ENCODE results near the gene MAP4K2.

The MAP4K2 gene

GRCh38 chr11:64836448-64837072, 33.5 kb upstream of the MAP4K2 start:
- no peak overlapping the region for H3K4me3 ChIP-seq (ENCODE audit: low read length)
- no peak overlapping the region for H3K4me2 ChIP-seq (ENCODE audit: low read length)
- no peaks in the 10 kb centered on the region for H3K36me3 ChIP-seq (ENCODE audit: insufficient read depth, low read length)
- H3K4me1 ChIP-seq (ENCODE audit: control insufficient read depth, insufficient read depth, low read length) = peaks cover 6% of the 10 kb centered on the region
- H3K27me3 ChIP-seq (ENCODE audit: control insufficient read depth, insufficient read depth, low read length) = peaks cover 4% of the 10 kb centered on the region
- H3K9ac ChIP-seq (ENCODE audit: low read depth, low read length) = no peak overlapping the region
- no peaks in the 10 kb centered on the region for H3K9me3 ChIP-seq (replicated peaks; ENCODE audit: low read length)

GRCh38 chr11:64835616-64836447, 32.8 kb upstream of the MAP4K2 start:
- no peaks in the 10 kb centered on the region for H3K9me3 ChIP-seq (replicated peaks; ENCODE audit: low read length)
- no peaks in the 10 kb centered on the region for H3K36me3 ChIP-seq (ENCODE audit: insufficient read depth, low read length)
- no peak overlapping the region for H3K9ac ChIP-seq (ENCODE audit: low read depth, low read length)
- no peak overlapping the region for H3K4me3 ChIP-seq (ENCODE audit: low read length)
- H3K4me2 ChIP-seq (ENCODE audit: low read length) = no peak overlapping the region
- H3K4me1 ChIP-seq (ENCODE audit: control insufficient read depth, insufficient read depth, low read length) = peaks cover 6% of the 10 kb centered on the region
- peaks cover 4% of the 10 kb centered on the region for H3K27me3 ChIP-seq (ENCODE audit: control insufficient read depth, insufficient read depth, low read length)

GRCh38 chr11:64834723-64835615, 32.0 kb upstream of the MAP4K2 start:
- Histone ChIP-seq H3K4me1 (ENCODE audit: control insufficient read depth, insufficient read depth, low read length) (peaks cover 6% of the 10 kb centered on the region), H3K9me3 (replicated peaks; ENCODE audit: low read length) (no peaks in the 10 kb centered on the region), H3K36me3 (ENCODE audit: insufficient read depth, low read length) (no peaks in the 10 kb centered on the region), H3K4me2 (ENCODE audit: low read length) (no peak overlapping the region), H3K27me3 (ENCODE audit: control insufficient read depth, insufficient read depth, low read length) (peaks cover 11% of the 10 kb centered on the region), H3K4me3 (ENCODE audit: low read length) (no peak overlapping the region), H3K9ac (ENCODE audit: low read depth, low read length) (no peak overlapping the region)

GRCh38 chr11:64834031-64834722, 31.2 kb upstream of the MAP4K2 start:
- H3K9ac ChIP-seq (ENCODE audit: low read depth, low read length) = no peak overlapping the region
- peaks cover 14% of the 10 kb centered on the region for H3K27me3 ChIP-seq (ENCODE audit: control insufficient read depth, insufficient read depth, low read length)
- H3K4me3 ChIP-seq (ENCODE audit: low read length) = no peak overlapping the region
- no peaks in the 10 kb centered on the region for H3K9me3 ChIP-seq (replicated peaks; ENCODE audit: low read length)
- no peak overlapping the region for H3K4me2 ChIP-seq (ENCODE audit: low read length)
- peaks cover 6% of the 10 kb centered on the region for H3K4me1 ChIP-seq (ENCODE audit: control insufficient read depth, insufficient read depth, low read length)
- H3K36me3 ChIP-seq (ENCODE audit: insufficient read depth, low read length) = no peaks in the 10 kb centered on the region

GRCh38 chr11:64833509-64833908, 30.5 kb upstream of the MAP4K2 start:
- Histone ChIP-seq H3K27me3 (ENCODE audit: control insufficient read depth, insufficient read depth, low read length) (peaks cover 15% of the 10 kb centered on the region), H3K4me3 (ENCODE audit: low read length) (no peak overlapping the region), H3K4me2 (ENCODE audit: low read length) (no peak overlapping the region), H3K4me1 (ENCODE audit: control insufficient read depth, insufficient read depth, low read length) (peaks cover 6% of the 10 kb centered on the region), H3K9ac (ENCODE audit: low read depth, low read length) (no peak overlapping the region), H3K36me3 (ENCODE audit: insufficient read depth, low read length) (no peaks in the 10 kb centered on the region), H3K9me3 (replicated peaks; ENCODE audit: low read length) (no peaks in the 10 kb centered on the region)

- Histone ChIP-seq H3K27me3 (ENCODE audit: control insufficient read depth, insufficient read depth, low read length) (peaks cover 16% of the 10 kb centered on the region), H3K4me2 (ENCODE audit: low read length) (no peak overlapping the region), H3K36me3 (ENCODE audit: insufficient read depth, low read length) (no peaks in the 10 kb centered on the region), H3K4me3 (ENCODE audit: low read length) (no peak overlapping the region), H3K9ac (ENCODE audit: low read depth, low read length) (no peak overlapping the region), H3K9me3 (replicated peaks; ENCODE audit: low read length) (no peaks in the 10 kb centered on the region), H3K4me1 (ENCODE audit: control insufficient read depth, insufficient read depth, low read length) (peaks cover 6% of the 10 kb centered on the region)
Measured at GRCh38 chr11:64833198-64833502, 30.1 kb upstream of the MAP4K2 start.

GRCh38 chr11:64832467-64833197, 29.6 kb upstream of the MAP4K2 start:
- Histone ChIP-seq H3K36me3 (ENCODE audit: insufficient read depth, low read length) (no peaks in the 10 kb centered on the region), H3K4me1 (ENCODE audit: control insufficient read depth, insufficient read depth, low read length) (peaks cover 6% of the 10 kb centered on the region), H3K4me3 (ENCODE audit: low read length) (no peak overlapping the region), H3K9me3 (replicated peaks; ENCODE audit: low read length) (no peaks in the 10 kb centered on the region), H3K4me2 (ENCODE audit: low read length) (no peak overlapping the region), H3K27me3 (ENCODE audit: control insufficient read depth, insufficient read depth, low read length) (peaks cover 21% of the 10 kb centered on the region), H3K9ac (ENCODE audit: low read depth, low read length) (no peak overlapping the region)

- no peaks in the 10 kb centered on the region for H3K9me3 ChIP-seq (replicated peaks; ENCODE audit: low read length)
- no peaks in the 10 kb centered on the region for H3K36me3 ChIP-seq (ENCODE audit: insufficient read depth, low read length)
- H3K4me2 ChIP-seq (ENCODE audit: low read length) = no peak overlapping the region
- H3K27me3 ChIP-seq (ENCODE audit: control insufficient read depth, insufficient read depth, low read length) = peaks cover 33% of the 10 kb centered on the region
- no peak overlapping the region for H3K4me3 ChIP-seq (ENCODE audit: low read length)
- H3K9ac ChIP-seq (ENCODE audit: low read depth, low read length) = no peak overlapping the region
- H3K4me1 ChIP-seq (ENCODE audit: control insufficient read depth, insufficient read depth, low read length) = peaks cover 6% of the 10 kb centered on the region
Measured at GRCh38 chr11:64831411-64831891, 28.4 kb upstream of the MAP4K2 start.

GRCh38 chr11:64829536-64830251, 26.7 kb upstream of the MAP4K2 start:
- no peak overlapping the region for H3K4me3 ChIP-seq (ENCODE audit: low read length)
- H3K27me3 ChIP-seq (ENCODE audit: control insufficient read depth, insufficient read depth, low read length) = peaks cover 40% of the 10 kb centered on the region
- no peaks in the 10 kb centered on the region for H3K36me3 ChIP-seq (ENCODE audit: insufficient read depth, low read length)
- no peaks in the 10 kb centered on the region for H3K9me3 ChIP-seq (replicated peaks; ENCODE audit: low read length)
- no peak overlapping the region for H3K4me2 ChIP-seq (ENCODE audit: low read length)
- no peak overlapping the region for H3K9ac ChIP-seq (ENCODE audit: low read depth, low read length)
- no peaks in the 10 kb centered on the region for H3K4me1 ChIP-seq (ENCODE audit: control insufficient read depth, insufficient read depth, low read length)

GRCh38 chr11:64827451-64827839, 24.4 kb upstream of the MAP4K2 start:
- Histone ChIP-seq H3K4me2 (ENCODE audit: low read length) (no peak overlapping the region), H3K27me3 (ENCODE audit: control insufficient read depth, insufficient read depth, low read length) (peaks cover 51% of the 10 kb centered on the region), H3K9me3 (replicated peaks; ENCODE audit: low read length) (no peaks in the 10 kb centered on the region), H3K9ac (ENCODE audit: low read depth, low read length) (no peak overlapping the region), H3K36me3 (ENCODE audit: insufficient read depth, low read length) (no peaks in the 10 kb centered on the region), H3K4me3 (ENCODE audit: low read length) (no peak overlapping the region), H3K4me1 (ENCODE audit: control insufficient read depth, insufficient read depth, low read length) (no peaks in the 10 kb centered on the region)

All from skeletal muscle satellite cell (primary cell).